ENCODE results near the gene CIB2.

CIB2 gene

GRCh38 chr15:78149068-78149804 is 18.0 kb upstream of the CIB2 start, which contains the start of gene IDH3A:
Gene IDH3A (plus strand): TSS chr15:78149362. CDS start chr15:78149404, 42 bp downstream.
- peak; percentile 99 for DNase-seq (ENCODE audit: low spot score)

- no peak for DNase-seq (ENCODE audit: low spot score)
Measured at GRCh38 chr15:78148392-78149067, 17.3 kb upstream of the CIB2 start.

GRCh38 chr15:78147566-78147965 is 16.3 kb upstream of the CIB2 start:
- no peak for DNase-seq (ENCODE audit: low spot score)

- no peak for DNase-seq (ENCODE audit: low spot score)
Measured at GRCh38 chr15:78146425-78147154, 15.3 kb upstream of the CIB2 start.

DNA sequence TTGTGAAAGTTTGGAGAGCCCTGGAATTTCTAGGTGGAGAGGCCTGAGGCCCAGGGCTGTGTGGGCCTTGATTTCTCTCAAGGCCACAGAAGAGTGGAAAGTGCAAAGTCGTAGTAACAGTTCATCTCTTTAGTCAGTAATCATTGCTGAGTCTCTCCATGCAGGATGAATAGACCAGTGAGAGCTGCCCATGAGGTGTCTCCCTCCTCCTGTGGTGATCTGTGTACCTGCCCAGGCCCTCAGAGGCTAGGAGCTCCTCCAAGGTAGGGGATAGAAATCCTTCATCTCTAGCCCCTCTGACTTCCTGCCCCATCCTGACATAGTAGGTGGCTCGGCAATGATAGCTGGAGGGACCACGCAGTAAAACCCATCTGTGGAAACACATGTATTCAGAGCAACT is 11.1 kb upstream of the CIB2 start:
- DNase-seq (ENCODE audit: low spot score): no peak

GRCh38 chr15:78140292-78140691 is 9.0 kb upstream of the CIB2 start:
- DNase-seq (ENCODE audit: low spot score): no peak

DNA sequence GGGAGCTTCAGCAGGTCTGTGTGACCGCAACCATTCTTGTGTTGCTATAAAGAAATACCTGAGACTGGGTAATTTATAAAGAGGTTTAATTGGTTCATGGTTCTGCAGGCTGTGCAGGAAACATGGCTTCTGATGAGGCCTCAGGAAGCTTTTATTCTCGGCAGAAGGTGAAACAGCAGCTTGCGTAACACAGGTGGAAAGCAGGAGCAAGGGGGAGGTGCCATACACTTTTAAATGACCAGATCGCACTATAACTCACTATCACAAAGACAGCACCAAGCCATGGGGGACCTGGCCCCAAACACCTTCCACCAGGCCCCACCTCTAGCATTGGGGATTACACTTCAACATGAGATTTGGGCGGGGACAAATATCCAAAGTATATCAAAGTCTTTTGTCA is 8.3 kb upstream of the CIB2 start:
- no peak for DNase-seq (ENCODE audit: low spot score)

- no peak for DNase-seq (ENCODE audit: low spot score)
Measured at GRCh38 chr15:78133801-78134200, 2.6 kb upstream of the CIB2 start.

- DNase-seq (ENCODE audit: low spot score): no peak
Measured at GRCh38 chr15:78130466-78131294, 565 bp downstream of the CIB2 start.

DNA sequence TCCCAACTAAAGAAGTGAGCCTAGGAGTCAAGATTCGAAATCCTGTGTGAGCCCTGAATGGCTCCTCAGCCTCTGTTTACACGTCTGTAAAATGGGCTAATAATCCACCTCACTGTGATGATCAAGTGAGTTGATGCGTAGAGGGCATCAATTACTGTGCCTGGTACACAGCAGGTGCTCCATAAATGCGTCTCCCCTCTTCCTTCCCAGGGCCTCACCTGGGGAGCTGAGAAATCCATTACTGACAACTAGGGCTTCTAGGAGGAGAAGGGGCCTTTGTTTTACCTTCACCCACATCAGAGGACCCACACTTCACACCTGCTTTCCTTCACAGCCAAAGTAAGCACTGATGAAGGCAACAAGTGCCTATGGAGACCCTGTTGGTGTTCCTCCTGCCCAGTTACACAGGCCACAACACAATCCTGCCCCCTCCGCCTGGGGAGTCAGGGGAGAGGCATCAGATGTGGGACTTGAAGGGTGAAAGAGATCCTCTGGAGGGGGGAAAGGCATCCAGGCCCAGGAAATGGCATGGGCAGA is 1.4 kb downstream of the CIB2 start:
- DNase-seq (ENCODE audit: low spot score): no peak

- DNase-seq (ENCODE audit: low spot score): no peak
Measured at GRCh38 chr15:78129077-78129750, 2.0 kb downstream of the CIB2 start.

DNA sequence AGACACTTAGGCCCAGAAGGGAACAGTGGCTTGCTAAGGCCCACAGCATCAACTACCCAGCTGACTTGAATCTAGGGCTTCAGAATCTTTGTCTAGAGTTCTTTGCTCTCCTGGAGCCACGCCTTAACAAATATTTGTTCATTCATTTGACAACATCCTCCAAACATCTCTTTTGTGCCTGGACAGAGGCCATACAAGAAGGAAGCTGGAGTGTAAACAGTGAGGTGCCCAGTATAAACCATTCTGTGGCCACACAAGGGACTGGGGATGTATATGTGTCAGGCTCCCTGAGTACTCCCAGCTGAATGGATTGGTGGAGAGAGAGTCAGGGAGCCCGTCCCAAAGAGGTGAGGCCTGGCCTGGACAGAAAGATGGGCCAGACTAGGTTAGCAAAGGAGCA is 3.4 kb downstream of the CIB2 start:
- no peak for DNase-seq (ENCODE audit: low spot score)

DNA sequence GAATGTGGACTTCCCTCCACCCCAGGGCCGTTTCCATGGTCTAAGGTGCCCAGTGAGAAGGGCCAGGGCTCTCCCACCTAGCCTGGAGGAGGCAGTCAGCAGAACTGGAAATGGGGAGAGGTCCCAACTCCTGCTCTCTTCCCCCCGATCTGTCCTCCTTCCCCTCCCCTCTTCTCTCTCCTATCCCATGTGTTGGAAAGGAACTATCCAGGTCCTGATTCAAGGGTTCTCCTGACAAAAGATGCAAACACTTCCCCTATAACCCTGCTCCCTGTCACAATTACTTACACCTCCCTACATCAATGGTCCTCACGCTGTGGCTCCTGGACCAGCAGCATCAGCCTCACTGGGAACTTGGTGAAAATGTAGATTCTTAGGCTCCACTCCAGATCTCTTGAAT is 6.0 kb downstream of the CIB2 start:
- DNase-seq (ENCODE audit: low spot score): no peak

- no peak for DNase-seq (ENCODE audit: low spot score)
Measured at GRCh38 chr15:78120523-78120922, 10.7 kb downstream of the CIB2 start.

DNA sequence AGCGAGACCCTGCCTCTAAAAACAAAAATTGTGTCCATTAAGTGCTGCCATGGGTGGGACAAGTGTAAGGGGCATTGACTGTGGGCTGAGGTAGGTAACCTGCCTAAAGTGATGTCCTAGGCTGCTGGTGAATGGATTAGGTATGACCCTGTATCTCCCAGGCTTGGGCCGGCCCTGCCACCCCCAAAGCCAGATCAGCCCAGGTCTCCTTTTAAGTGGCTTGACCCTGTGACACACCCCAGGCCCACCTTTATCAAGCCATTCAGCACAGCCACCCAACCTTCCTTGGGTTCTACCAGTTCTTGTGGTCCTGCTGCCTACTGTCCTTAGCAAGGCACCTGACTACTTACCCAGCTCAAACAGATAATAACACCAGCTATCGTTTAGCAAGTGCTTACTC is 18.7 kb downstream of the CIB2 start:
- no peak for DNase-seq (ENCODE audit: low spot score)

DNA sequence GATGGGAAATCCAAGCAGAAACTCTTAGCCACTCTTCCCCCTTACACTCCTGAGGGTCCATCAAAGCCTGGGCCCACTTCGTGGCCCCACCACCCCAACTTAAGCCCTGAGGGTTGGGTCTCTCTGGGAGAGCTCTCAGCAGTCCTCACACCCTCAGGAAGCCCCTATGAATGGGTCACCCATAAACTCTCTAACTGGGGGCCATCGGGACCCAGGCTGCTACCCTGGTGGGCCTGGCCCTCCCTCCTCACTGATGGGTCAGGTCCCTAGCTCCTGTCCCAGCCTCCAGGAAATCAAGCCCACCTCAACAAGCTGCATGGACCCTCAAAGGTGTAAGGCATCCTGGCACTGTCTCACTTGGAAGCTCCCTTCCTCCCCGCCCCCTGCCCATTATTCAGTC is 19.5 kb downstream of the CIB2 start:
- no peak for DNase-seq (ENCODE audit: low spot score)

DNA sequence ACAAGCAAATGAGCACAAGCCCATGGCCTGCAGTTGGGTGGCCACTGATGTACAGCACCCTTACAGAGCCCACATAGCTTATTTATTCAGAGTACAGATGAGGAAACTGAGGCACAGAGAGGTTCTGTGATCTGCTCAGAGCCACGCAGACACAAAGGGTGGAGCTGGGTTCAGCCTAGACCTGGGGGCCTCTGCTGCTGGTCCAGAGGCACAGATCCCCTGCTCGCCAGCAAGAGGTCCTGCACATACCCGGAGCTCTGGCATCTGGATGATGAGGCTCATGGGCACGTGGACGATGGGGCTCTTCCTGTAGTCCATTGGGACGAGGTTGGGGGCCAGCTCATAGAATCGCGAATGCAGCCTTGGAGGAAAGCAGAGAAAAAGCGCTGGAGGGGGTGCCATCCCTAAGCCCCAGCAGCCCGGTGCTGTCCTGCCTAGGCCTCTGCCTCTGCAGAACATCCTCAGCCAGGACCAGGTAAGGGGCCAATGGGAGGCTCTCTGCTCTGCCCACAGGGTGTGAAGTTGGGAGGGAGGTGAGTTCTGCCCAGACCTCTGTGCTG is 20.2 kb downstream of the CIB2 start:
- DNase-seq (ENCODE audit: low spot score): no peak

GRCh38 chr15:78110096-78110495 is 21.1 kb downstream of the CIB2 start:
- no peak for DNase-seq (ENCODE audit: low spot score)

DNA sequence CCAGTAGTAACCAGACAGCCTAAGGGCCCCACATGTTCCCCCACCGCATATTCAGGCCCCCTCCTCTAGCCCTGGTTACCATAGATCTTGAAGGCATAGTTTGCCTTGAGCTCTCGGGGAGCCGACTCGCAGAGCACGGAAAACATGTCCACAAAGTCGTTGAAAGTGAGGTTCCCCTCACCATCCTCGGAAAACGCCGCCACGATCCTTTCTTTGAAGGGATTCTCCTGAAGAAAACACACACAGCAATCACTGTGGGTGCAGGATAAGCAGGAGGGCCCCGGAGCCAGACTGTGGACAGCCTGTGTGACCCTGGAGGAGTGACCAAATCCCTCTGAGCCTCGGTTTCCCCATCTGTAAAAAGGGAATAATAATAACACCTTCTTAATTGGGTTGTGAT is 22.1 kb downstream of the CIB2 start:
- no peak for DNase-seq (ENCODE audit: low spot score)

DNA sequence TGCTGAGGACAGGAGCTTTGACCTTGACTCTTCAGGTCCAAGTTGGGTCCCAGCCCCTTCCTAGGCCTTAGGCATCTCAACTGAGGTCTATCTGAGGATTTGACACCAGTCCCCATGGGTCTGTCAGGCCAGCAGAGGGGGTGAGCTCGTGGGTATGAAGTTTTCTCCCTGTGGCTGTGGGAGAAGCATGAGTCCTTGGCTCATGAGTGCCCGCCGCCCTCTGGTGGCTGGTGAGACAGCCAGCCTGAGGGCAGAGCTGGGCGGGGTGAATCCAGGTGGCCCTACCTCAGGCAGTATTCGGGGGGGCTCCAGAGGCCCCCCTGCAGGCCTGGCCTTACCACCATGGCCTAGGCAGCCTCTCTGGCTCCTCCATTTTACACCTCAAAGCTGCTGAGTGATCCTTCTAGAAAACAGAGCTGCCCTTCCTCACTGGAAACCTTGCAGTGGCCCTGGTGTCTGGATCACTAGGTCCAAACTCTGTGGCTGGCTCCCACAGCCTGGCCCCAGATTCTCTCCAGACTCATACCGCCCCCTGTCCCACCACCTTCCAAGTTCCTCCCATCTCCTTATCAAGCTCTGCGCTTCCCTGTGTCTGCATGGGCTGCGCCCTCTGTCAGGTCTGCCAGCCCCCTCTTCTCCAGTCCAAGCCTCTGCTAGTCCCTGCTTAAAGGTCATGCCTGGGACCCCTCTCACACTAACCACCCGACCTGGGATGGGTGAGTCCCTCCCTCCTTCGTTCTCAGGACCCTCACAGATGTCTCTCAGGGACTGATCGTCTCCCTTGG is 22.8 kb downstream of the CIB2 start:
- DNase-seq (ENCODE audit: low spot score): peak; percentile 88
